Panc1 (cell line): ENCODE data around the gene KCNIP3.

Source experiments
- CTCF ChIP-seq: fragments of 450-650 bp; IDR thresholded peaks from 2 replicates; pipeline ENCODE4 v1.5.1; 2017; ENCODE audit warnings: mild to moderate bottlenecking
- POLR2AphosphoS5 ChIP-seq: IDR thresholded peaks from 2 replicates; pipeline ENCODE4 v1.6.1; 2012; ENCODE audit warnings: mild to moderate bottlenecking, low read depth, low read length, moderate library complexity
- REST ChIP-seq, 2 experiments: IDR thresholded peaks; 2 replicates each; pipeline ENCODE4 v1.6.1; 2011 to 2012; ENCODE audit warnings: low read depth in 2 of 2, control low read depth in 1 of 2, low read length in 1 of 2, mild to moderate bottlenecking in 1 of 2, moderate library complexity in 1 of 2; ENCODE audit not compliant: insufficient read depth in 1 of 2
- SIN3A ChIP-seq: IDR thresholded peaks from 2 replicates; pipeline ENCODE4 v1.6.1; 2012; ENCODE audit warnings: low read depth, mild to moderate bottlenecking, low read length, moderate library complexity, borderline replicate concordance; ENCODE audit not compliant: insufficient read depth
- TCF7L2 ChIP-seq: IDR thresholded peaks from 2 replicates; pipeline ENCODE4 v1.6.1; 2011; ENCODE audit warnings: mild to moderate bottlenecking, low read depth, low read length, inconsistent platforms

GRCh38 chr2:95299961-95300360, 2.8 kb downstream of the KCNIP3 start:
- no peak for TF ChIP-seq CTCF
- no peak for TF ChIP-seq POLR2AphosphoS5
- no peak for TF ChIP-seq SIN3A
- TF ChIP-seq REST (IDR thresholded peaks at IDR 0.05; ENCODE audit: insufficient read depth in 1 of 2, low read depth in 2 of 2, low read length in 1 of 2), result no peak
- no peak for TF ChIP-seq TCF7L2
